ENCODE data around the gene ZMYM2. TPM values are rescaled to one million over a fixed set of nuclear protein-coding genes. Genes with fewer than 3 reads are reported as not detected.
A peak's percentile ranks its signal among the peaks of the same experiment; 100 is the strongest.

ZMYM2 gene
- 100 to 1,000 TPM in 1 of 2 donors, 10 to 100 TPM in 1; 94.2 to 102 TPM for total RNA-seq

DNA sequence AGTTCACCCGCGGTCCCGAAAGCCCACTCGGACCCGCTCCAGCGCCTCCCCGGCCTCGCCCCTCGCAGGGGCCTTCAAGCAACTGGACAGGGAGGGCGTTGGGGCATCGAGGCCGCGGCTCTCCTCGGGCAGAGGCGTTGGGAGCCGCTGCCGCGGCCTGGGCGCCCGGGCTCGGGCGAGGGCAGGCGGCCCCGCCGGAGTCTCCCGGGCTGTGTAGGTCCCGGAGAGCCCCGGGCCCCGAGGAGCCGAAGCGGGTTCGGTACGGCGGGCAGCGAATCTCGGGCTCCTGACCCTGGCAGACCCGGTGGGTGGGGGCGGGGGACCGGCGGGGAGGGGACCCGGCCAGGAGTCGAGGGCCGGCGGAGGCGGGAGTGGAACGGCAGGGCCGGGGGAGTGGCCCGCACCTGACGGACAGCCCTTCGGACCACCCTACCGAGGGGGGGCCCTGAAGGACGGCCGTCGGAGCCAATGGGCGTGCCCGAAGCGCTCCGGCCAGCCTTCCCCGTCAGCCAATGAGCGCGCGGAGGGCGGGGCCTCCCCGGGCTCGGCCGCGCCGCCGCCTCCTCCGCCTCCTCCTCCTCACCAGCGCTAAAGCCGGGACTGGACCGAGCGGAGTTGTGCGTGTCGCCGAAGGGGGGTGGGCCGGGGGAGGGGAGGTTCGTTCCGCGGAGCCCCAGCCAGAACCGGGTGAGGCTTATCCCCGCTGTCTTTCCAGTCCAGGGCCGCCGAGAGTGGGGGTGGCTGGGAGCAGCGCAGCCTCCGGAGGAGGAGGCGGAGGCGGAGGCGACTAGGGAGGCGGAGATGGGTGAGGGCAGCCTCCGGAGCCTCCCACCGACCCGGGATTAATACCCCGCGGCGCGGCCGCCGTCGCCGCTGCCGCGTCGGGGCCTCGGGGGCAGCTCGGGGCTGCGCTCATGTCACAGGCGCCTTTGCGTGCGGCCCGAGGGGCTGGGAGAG is at the start of gene ZMYM2:
Gene ZMYM2 (plus strand): TSS at position 573 of the 957 bp plus-strand sequence. CDS start 34,346 bp downstream, outside the sequence.
- H3K4me1 ChIP-seq (ENCODE audit: control insufficient read depth in 1 of 2, low read depth in 2 of 2): peaks cover 22 to 30% of the 10 kb centered on the region in 2 donors
- H3K27ac ChIP-seq: peak within 1 kb of the TSS; percentile 97 to 98
- no peaks in the 10 kb centered on the region for H3K9me3 ChIP-seq
- TF ChIP-seq, protein P1, sequence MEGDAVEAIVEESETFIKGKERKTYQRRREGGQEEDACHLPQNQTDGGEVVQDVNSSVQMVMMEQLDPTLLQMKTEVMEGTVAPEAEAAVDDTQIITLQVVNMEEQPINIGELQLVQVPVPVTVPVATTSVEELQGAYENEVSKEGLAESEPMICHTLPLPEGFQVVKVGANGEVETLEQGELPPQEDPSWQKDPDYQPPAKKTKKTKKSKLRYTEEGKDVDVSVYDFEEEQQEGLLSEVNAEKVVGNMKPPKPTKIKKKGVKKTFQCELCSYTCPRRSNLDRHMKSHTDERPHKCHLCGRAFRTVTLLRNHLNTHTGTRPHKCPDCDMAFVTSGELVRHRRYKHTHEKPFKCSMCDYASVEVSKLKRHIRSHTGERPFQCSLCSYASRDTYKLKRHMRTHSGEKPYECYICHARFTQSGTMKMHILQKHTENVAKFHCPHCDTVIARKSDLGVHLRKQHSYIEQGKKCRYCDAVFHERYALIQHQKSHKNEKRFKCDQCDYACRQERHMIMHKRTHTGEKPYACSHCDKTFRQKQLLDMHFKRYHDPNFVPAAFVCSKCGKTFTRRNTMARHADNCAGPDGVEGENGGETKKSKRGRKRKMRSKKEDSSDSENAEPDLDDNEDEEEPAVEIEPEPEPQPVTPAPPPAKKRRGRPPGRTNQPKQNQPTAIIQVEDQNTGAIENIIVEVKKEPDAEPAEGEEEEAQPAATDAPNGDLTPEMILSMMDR (IDR thresholded peaks at IDR 0.05): no peak
- no peaks in the 10 kb centered on the region for H3K36me3 ChIP-seq
- H3K27me3 ChIP-seq (replicated peaks; ENCODE audit: insufficient read depth): no peaks in the 10 kb centered on the region
- peak within 1 kb of the TSS; percentile 84 for H3K4me3 ChIP-seq
- peak; percentile 86 for DNase-seq (ENCODE audit: low spot score)
- ATAC-seq (ENCODE audit: insufficient number of reproducible peaks, low FRiP score, low read depth): peak; percentile 96

DNA sequence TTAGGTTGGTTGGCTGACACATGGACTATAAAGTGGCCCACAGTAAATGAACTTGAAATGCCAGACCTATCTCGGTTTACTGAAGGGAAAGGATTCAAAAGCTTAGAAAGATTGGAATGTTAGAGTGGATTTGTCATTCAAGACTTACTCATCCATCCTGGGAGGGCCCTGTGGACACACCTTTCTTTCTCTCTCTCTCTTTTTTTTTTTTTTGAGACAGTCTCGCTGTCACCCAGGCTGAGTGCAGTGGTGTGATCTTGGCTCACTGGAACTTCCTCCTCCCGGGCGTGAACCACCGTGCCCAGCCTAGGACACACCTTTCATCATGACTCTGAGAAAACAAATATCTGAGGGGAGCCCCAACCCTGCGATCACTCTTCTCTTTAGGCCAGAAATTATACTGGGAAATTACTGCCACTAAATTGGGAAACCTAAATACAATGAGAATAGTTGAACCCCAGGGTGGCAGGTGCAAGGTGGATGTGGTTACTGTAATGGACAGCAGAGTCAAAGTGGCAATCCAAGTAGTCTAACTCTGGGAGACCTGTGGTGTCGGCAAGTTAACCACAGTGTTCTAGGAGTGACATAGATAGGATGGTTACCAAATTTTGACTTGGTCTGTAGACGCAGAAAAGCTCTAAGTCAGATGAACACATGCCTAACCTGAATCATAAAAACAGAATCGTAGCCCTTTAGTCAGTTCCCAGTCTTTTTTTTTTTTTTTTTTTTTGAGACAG is 48.0 kb upstream of the ZMYM2 start:
- no peak for DNase-seq (ENCODE audit: low spot score)
- Histone ChIP-seq H3K4me3 (no peak overlapping the region), H3K27me3 (replicated peaks; ENCODE audit: insufficient read depth) (no peaks in the 10 kb centered on the region), H3K4me1 (ENCODE audit: control insufficient read depth in 1 of 2, low read depth in 2 of 2) (no peaks in the 10 kb centered on the region), H3K9me3 (no peaks in the 10 kb centered on the region), H3K27ac (no peak overlapping the region), H3K36me3 (no peaks in the 10 kb centered on the region)
- ATAC-seq (ENCODE audit: insufficient number of reproducible peaks, low FRiP score, low read depth): no peak
- TF ChIP-seq, protein P1 (IDR thresholded peaks at IDR 0.05): no peak

DNA sequence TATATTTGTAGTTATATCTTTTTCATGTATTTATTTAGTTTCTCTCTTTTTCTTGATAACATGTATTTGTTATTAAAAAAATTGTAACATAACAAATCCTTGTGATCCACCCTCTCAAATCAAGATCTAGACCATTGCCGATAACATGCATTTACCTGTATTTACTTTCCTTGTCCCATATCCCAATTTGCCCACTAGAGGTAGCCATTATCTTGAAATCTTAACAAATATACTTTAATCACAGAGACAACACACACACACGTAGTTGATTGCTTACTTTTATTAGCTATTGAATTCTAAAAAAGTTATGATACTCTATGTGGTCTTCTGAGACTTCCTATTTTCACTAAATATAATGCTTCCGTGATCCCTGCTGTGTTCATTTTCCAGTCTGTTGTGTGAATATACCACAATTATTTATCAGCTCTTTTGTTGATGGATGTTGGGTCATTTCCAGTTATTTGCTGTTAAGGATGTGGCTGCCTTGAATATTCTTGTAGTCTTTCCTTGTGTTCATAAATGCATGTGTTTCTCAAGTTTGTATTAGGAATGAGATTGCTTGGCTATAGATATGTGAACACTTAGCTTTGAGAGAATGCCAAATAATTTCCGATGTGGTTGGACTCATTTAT is 31.3 kb upstream of the ZMYM2 start:
- ATAC-seq (ENCODE audit: insufficient number of reproducible peaks, low FRiP score, low read depth) (no peak), DNase-seq (ENCODE audit: low spot score) (no peak)
- no peak overlapping the region for H3K27ac ChIP-seq
- no peaks in the 10 kb centered on the region for H3K4me1 ChIP-seq (ENCODE audit: control insufficient read depth in 1 of 2, low read depth in 2 of 2)
- H3K4me3 ChIP-seq: no peak overlapping the region
- H3K36me3 ChIP-seq: no peaks in the 10 kb centered on the region
- H3K9me3 ChIP-seq: no peaks in the 10 kb centered on the region
- TF ChIP-seq, protein P1 (IDR thresholded peaks at IDR 0.05): peak; percentile 39
- no peaks in the 10 kb centered on the region for H3K27me3 ChIP-seq (replicated peaks; ENCODE audit: insufficient read depth)

GRCh38 chr13:19940106-19940505 is 18.4 kb upstream of the ZMYM2 start:
- Histone ChIP-seq H3K4me3 (no peak overlapping the region), H3K36me3 (no peaks in the 10 kb centered on the region), H3K9me3 (no peaks in the 10 kb centered on the region), H3K4me1 (ENCODE audit: control insufficient read depth in 1 of 2, low read depth in 2 of 2) (no peaks in the 10 kb centered on the region), H3K27me3 (replicated peaks; ENCODE audit: insufficient read depth) (no peaks in the 10 kb centered on the region), H3K27ac (no peak overlapping the region)
- DNase-seq (ENCODE audit: low spot score): no peak
- TF ChIP-seq, protein P1 (IDR thresholded peaks at IDR 0.05): no peak
- no peak for ATAC-seq (ENCODE audit: insufficient number of reproducible peaks, low FRiP score, low read depth)
